Measurements from ENCODE around the gene POGZ.
"Not testable (repeated sequence)": the region's sequence is repeated elsewhere in the genome, so short reads cannot be mapped to it uniquely, and the experiment has no call there.

Gene POGZ

GRCh38 chr1:151411884-151412283, 47.4 kb downstream of the POGZ start:
- DNase-seq = no peak

GRCh38 chr1:151408891-151409290, 50.4 kb downstream of the POGZ start:
- DNase-seq = no peak

GRCh38 chr1:151407304-151407703, 52.0 kb downstream of the POGZ start:
- no peak for DNase-seq

GRCh38 chr1:151406176-151406575, 53.1 kb downstream of the POGZ start:
- DNase-seq = no peak

- DNase-seq = no peak
These were observed 53.9 kb downstream of the POGZ start for GRCh38 chr1:151405187-151405951.

- DNase-seq = peak; percentile 79
These were observed 55.7 kb downstream of the POGZ start for GRCh38 chr1:151403612-151404011.

GRCh38 chr1:151402764-151403163, 56.5 kb downstream of the POGZ start:
- no peak for DNase-seq

GRCh38 chr1:151401860-151402259, 57.4 kb downstream of the POGZ start:
- no peak for DNase-seq

GRCh38 chr1:151401125-151401788, 58.0 kb downstream of the POGZ start:
- no peak for DNase-seq

- DNase-seq = peak; percentile 96
These were observed 59.7 kb downstream of the POGZ start, which contains the start of gene PSMB4 for GRCh38 chr1:151399324-151400171. Gene PSMB4 (plus strand): TSS chr1:151399573. CDS start chr1:151399588, 15 bp downstream.

- DNase-seq = not testable (repeated sequence)
These were observed 63.0 kb downstream of the POGZ start for GRCh38 chr1:151396265-151396664.

- no peak for DNase-seq
These were observed 65.7 kb downstream of the POGZ start for GRCh38 chr1:151393583-151393982.

GRCh38 chr1:151391079-151391563, 68.2 kb downstream of the POGZ start:
- DNase-seq = no peak

GRCh38 chr1:151390221-151391078, 68.8 kb downstream of the POGZ start:
- not testable (repeated sequence) for DNase-seq

GRCh38 chr1:151386002-151386401, 73.3 kb downstream of the POGZ start:
- no peak for DNase-seq

- DNase-seq = no peak
These were observed 74.7 kb downstream of the POGZ start for GRCh38 chr1:151384584-151384983.

GRCh38 chr1:151377150-151377884, 82.0 kb downstream of the POGZ start:
- DNase-seq = no peak

- no peak for DNase-seq
These were observed 86.1 kb downstream of the POGZ start for GRCh38 chr1:151373196-151373595.

- peak; percentile 75 for DNase-seq
These were observed 87.0 kb downstream of the POGZ start, which contains the start of gene SELENBP1 for GRCh38 chr1:151372058-151372934. Gene SELENBP1 (minus strand): TSS chr1:151372705. CDS start chr1:151372641, 64 bp downstream.

GRCh38 chr1:151371370-151372057, 87.8 kb downstream of the POGZ start:
- peak; percentile 83 for DNase-seq
